ENCODE results near the gene RPL29.
A peak's percentile ranks its signal among the peaks of the same experiment; 100 is the strongest.
"Not testable (repeated sequence)": the region's sequence is repeated elsewhere in the genome, so short reads cannot be mapped to it uniquely, and the experiment has no call there.

RPL29 gene

DNA sequence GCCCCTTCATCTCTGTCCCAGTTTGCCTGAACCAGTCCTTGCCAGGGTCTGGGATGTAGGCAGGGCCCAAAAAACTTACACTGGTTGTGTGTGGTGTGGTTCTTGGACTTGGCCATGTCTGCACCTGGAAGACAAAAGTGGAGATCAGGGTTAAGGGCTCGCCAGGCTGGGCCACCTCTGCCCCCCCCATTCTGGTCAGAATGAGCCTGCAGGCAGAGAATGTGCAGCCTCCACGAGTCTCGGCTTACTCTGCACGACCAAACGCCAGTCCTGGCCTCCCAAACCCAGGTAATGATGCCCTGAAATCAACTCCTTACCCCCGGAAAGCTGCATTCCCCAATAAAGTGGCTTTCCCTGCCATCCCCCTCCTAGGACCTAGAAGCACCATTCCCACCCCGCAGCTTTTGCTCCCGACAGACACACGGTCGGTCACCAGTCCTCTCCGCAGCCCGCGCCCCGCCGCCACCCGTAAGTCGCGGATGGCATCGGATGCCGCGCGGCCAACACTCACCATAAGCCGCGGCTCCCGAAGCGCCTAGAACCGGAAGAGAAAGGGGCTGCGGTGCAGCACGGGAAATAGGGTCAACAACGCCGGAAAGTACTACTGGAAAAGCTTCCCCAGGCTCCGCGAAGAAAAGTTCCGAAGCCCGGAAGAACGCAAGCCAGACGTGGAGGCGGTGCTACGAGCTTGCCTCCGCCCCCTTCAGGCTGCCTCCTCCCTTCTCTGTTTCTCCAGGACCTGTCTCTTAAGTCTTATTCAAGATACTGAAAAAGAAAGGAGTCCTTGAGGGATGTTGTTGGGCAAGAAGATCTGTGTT is at the start of gene RPL29:
Gene RPL29 (minus strand): TSS at position 550 of the 818 bp plus-strand sequence. CDS start 434 bp downstream, at position 116.
- TF ChIP-seq, protein P1, sequence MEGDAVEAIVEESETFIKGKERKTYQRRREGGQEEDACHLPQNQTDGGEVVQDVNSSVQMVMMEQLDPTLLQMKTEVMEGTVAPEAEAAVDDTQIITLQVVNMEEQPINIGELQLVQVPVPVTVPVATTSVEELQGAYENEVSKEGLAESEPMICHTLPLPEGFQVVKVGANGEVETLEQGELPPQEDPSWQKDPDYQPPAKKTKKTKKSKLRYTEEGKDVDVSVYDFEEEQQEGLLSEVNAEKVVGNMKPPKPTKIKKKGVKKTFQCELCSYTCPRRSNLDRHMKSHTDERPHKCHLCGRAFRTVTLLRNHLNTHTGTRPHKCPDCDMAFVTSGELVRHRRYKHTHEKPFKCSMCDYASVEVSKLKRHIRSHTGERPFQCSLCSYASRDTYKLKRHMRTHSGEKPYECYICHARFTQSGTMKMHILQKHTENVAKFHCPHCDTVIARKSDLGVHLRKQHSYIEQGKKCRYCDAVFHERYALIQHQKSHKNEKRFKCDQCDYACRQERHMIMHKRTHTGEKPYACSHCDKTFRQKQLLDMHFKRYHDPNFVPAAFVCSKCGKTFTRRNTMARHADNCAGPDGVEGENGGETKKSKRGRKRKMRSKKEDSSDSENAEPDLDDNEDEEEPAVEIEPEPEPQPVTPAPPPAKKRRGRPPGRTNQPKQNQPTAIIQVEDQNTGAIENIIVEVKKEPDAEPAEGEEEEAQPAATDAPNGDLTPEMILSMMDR (IDR thresholded peaks at IDR 0.05; ENCODE audit: insufficient read depth, low read depth, low read length, missing control alignments) = no peak
- DNase-seq (ENCODE audit: low read depth) = peak; percentile 96
- H3K4me3 ChIP-seq (ENCODE audit: low read depth, low read length) = peak within 1 kb of the TSS; percentile 66

DNA sequence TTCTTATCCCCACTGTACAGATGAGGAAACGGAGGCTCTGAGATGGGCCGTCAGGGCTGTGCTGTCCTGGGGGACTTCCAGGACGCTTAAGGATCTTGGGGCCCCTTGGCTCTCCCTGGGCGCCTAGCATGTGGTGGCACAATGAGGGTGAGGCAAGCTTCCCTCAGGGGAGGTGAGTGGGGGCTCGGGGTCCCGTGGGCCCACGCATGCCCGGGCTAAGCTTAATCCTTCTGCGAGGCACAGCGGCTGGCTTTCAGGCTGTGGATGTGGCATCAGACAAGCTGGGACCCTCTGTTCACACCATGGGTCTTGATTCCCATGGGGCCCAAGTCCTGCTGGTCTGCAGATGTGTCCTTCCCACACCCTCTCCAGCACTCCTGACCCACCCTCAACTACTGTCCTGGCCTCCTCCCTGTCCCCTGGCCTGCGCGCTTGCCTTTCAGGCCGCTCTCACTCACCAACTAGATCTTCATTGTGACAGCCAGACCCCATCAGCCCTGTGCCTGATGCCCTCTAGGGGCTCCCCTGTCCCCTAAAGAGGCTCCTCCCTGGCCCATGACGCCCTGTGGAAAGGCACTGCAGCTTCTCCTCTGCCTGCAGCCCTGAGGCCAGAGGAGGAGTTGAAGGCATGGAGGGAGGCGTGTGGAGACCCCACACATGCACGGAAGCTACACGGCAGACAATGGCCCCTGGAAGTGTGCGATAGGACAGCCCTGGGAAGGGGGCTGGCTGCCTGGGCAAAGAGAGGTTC is 49.3 kb upstream of the RPL29 start:
- TF ChIP-seq, protein P1 (IDR thresholded peaks at IDR 0.05; ENCODE audit: insufficient read depth, low read depth, low read length, missing control alignments) = no peak
- no peak overlapping the region for H3K4me3 ChIP-seq (ENCODE audit: low read depth, low read length)
- no peak for DNase-seq (ENCODE audit: low read depth)

DNA sequence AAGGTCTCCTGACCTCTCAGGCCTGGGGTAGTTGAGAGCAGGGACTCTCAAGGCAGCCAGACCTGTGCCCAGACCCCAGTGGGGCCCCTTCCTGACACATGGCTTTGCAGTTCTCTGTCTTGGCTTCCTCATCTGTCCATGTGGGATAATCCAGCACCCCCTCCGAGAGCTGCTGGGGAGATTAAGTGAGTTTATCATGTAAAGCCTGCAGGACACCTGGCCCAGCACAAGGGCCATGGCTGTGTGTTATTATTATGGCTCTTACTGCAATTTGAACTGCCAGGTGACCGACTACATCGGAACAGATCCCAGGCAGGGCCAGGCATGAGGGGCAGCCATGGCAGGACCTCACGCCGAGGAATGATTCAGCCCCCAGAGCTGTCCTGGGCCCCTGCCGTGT is 48.1 kb upstream of the RPL29 start:
- TF ChIP-seq, protein P1 (IDR thresholded peaks at IDR 0.05; ENCODE audit: insufficient read depth, low read depth, low read length, missing control alignments) = no peak
- no peak overlapping the region for H3K4me3 ChIP-seq (ENCODE audit: low read depth, low read length)
- no peak for DNase-seq (ENCODE audit: low read depth)

DNA sequence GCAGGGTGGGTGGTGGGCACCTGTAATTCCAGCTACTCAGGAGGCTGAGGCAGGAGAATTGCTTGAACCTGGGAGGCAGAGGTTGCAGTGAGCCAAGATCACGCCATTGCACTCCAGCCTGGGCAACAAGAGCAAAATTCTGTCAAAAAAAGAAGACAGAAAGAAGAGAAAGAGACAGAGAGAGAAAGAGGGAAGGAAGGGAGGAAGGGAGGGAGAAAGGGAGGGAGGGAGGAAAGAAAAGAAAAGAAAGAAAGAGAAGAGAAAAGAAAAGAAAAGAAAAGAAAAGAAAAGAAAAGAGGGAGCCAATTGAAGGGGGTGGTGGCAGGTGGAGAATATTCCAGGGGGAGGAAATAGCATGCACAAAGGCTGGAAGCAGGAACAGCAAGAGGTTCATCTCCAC is 47.3 kb upstream of the RPL29 start:
- not testable (repeated sequence) for DNase-seq (ENCODE audit: low read depth); H3K4me3 ChIP-seq (ENCODE audit: low read depth, low read length)

DNA sequence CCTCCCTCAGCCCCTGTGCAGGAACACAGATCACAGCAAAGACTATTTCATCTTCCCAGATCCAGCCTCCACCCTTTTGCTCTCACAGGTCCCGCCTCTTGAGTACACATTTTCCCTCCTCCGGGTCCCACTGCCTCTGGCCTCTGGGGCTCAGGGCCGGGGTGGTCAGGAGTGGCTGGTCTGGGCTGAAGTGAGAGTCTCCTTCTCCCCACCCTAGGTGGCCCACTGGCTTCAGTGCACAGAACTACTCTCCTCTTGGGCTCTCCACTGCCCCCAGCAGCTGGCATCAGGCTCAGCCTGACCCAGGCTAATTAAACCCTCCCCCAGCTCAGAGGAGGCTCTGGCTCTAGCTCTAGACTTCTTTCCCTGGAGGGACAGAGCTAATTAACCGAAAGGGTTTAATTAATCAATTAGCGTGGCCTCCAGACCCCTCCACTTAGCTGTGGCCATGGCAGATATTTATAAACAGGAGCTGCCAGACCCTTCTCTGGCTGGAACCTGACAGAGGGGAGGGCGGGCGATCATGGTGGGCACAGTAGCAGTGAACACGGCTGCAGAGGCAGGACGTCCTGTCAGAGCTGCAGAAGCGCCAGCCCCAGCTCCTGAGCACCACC is 45.5 kb upstream of the RPL29 start:
- no peak overlapping the region for H3K4me3 ChIP-seq (ENCODE audit: low read depth, low read length)
- TF ChIP-seq, protein P1 (IDR thresholded peaks at IDR 0.05; ENCODE audit: insufficient read depth, low read depth, low read length, missing control alignments) = no peak
- DNase-seq (ENCODE audit: low read depth) = no peak

DNA sequence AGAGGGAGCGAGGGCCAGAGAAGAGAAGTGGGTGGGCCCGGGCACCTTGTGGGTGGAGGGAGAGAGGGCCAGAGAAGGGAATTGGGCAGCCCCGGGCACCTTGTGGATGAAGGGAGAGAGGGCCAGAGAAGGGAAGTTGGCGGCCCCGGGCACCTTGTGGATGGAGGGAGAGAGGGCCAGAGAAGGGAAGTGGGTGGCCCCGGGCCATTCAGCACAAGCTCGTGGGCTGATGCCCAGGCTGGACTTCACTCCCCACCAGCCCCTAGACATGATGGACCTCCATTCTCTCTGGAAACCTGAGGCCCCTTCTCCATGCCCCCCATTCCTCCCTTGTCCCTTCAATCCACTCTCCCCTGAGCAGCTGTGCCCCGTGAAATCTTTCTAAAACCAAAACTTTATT is 44.9 kb upstream of the RPL29 start:
- TF ChIP-seq, protein P1 (IDR thresholded peaks at IDR 0.05; ENCODE audit: insufficient read depth, low read depth, low read length, missing control alignments) = no peak
- DNase-seq (ENCODE audit: low read depth) = no peak
- no peak overlapping the region for H3K4me3 ChIP-seq (ENCODE audit: low read depth, low read length)

DNA sequence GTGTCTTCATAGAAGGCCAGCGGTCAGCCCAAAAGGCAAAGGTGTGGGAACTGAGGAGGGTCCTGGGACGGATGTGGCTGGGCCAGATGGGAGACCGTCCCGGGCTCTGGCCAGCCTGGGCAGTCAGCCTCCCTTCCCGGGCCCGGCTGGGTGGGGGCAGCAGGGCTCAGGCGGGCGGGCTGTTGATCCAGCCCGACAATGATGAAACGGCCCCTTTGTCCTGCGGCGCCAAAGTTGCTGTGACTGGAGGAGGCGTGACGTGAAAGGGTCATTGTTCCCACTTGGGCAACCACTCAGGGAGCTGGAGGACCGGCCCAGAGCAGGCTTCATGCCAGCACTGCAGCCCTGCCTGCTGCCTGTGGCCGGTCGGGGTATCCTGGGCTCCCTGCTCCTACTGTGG is 44.2 kb upstream of the RPL29 start:
- no peak for DNase-seq (ENCODE audit: low read depth)
- TF ChIP-seq, protein P1 (IDR thresholded peaks at IDR 0.05; ENCODE audit: insufficient read depth, low read depth, low read length, missing control alignments) = no peak
- H3K4me3 ChIP-seq (ENCODE audit: low read depth, low read length) = no peak overlapping the region

Measured in GM12865 (cell line).